ENCODE data around the gene PCP4L1. TPM values are rescaled to one million over a fixed set of nuclear protein-coding genes. Genes with fewer than 3 reads are reported as not detected.
"Not testable (repeated sequence)": the region's sequence is repeated elsewhere in the genome, so short reads cannot be mapped to it uniquely, and the experiment has no call there.

PCP4L1 gene
- total and polyA plus RNA-seq, 2 experiments from 2014 or later: not detected

- Histone ChIP-seq H3K4me2 (ENCODE audit: unreplicated experiment) (no peak overlapping the region), H3K9ac (no peak overlapping the region), H3K9me3 (ENCODE audit: low read depth) (no peaks in the 10 kb centered on the region), H3K27ac (no peak overlapping the region), H3K4me1 (ENCODE audit: insufficient read depth) (peaks cover 26% of the 10 kb centered on the region), H2AFZ (no peak overlapping the region), H3K36me3 (ENCODE audit: low read depth) (no peaks in the 10 kb centered on the region), H3K79me2 (ENCODE audit: insufficient read depth) (no peaks in the 10 kb centered on the region), H3K9me2 (ENCODE audit: insufficient read depth) (no peaks in the 10 kb centered on the region), H3K27me3 (replicated peaks; ENCODE audit: insufficient read depth) (no peaks in the 10 kb centered on the region), H3K4me3 (no peak overlapping the region), H3F3A (ENCODE audit: insufficient read depth) (peaks cover 28% of the 10 kb centered on the region), H4K20me1 (ENCODE audit: insufficient read depth) (no peaks in the 10 kb centered on the region)
- in situ Hi-C loops (cut with MboI): no loop called here
- 84 to 93% methylated on average over 5 of the region's 5 CpGs for WGBS, 2 experiments (ENCODE audit: low coverage in 1 of 2, low lambda C conversion rate in 2 of 2, missing lambda C conversion rate in 2 of 2)
- DNase-seq: no peak
- no peak for TF ChIP-seq EZH2 (IDR thresholded peaks at IDR 0.05; ENCODE audit: insufficient read depth, poor library complexity, severe bottlenecking)
Observed at GRCh38 chr1:161220002-161220401, 38.5 kb upstream of the PCP4L1 start.

GRCh38 chr1:161222175-161223019, 36.1 kb upstream of the PCP4L1 start:
- Histone ChIP-seq H3K4me2 (ENCODE audit: unreplicated experiment) (no peak overlapping the region), H3K4me3 (no peak overlapping the region), H4K20me1 (ENCODE audit: insufficient read depth) (no peaks in the 10 kb centered on the region), H3K9ac (no peak overlapping the region), H3K9me3 (ENCODE audit: low read depth) (no peaks in the 10 kb centered on the region), H3K36me3 (ENCODE audit: low read depth) (no peaks in the 10 kb centered on the region), H3F3A (ENCODE audit: insufficient read depth) (peaks cover 8% of the 10 kb centered on the region), H3K27ac (no peak overlapping the region), H3K79me2 (ENCODE audit: insufficient read depth) (peaks cover 7% of the 10 kb centered on the region; the same call in 1 of the 2 replicates), H3K4me1 (ENCODE audit: insufficient read depth) (peaks cover 17% of the 10 kb centered on the region), H2AFZ (no peak overlapping the region), H3K9me2 (ENCODE audit: insufficient read depth) (no peaks in the 10 kb centered on the region), H3K27me3 (replicated peaks; ENCODE audit: insufficient read depth) (no peaks in the 10 kb centered on the region)
- in situ Hi-C loops (cut with MboI): no loop called here
- TF ChIP-seq EZH2phosphoT487 (IDR thresholded peaks at IDR 0.05; ENCODE audit: insufficient read depth, low read depth) (no peak), EZH2 (IDR thresholded peaks at IDR 0.05; ENCODE audit: insufficient read depth, poor library complexity, severe bottlenecking) (no peak)
- WGBS, 2 experiments (ENCODE audit: low coverage in 1 of 2, low lambda C conversion rate in 2 of 2, missing lambda C conversion rate in 2 of 2): 57 to 60% methylated on average over 6 of the region's 6 CpGs
- no peak for DNase-seq

- no peaks in the 10 kb centered on the region for H3K9me3 ChIP-seq (ENCODE audit: low read depth)
- no peak overlapping the region for H2AFZ ChIP-seq
- H3K36me3 ChIP-seq (ENCODE audit: low read depth): no peaks in the 10 kb centered on the region
- H4K20me1 ChIP-seq (ENCODE audit: insufficient read depth): no peaks in the 10 kb centered on the region
- no peak for DNase-seq
- peaks cover 7% of the 10 kb centered on the region for H3K79me2 ChIP-seq (ENCODE audit: insufficient read depth)
- in situ Hi-C loops (cut with MboI): no loop called here
- no peaks in the 10 kb centered on the region for H3K27me3 ChIP-seq (replicated peaks; ENCODE audit: insufficient read depth)
- H3K4me2 ChIP-seq (ENCODE audit: unreplicated experiment): no peak overlapping the region
- H3K9ac ChIP-seq: no peak overlapping the region
- peaks cover 5% of the 10 kb centered on the region; the same call in 1 of the 2 replicates for H3F3A ChIP-seq (ENCODE audit: insufficient read depth)
- H3K4me3 ChIP-seq: no peak overlapping the region
- H3K27ac ChIP-seq: no peak overlapping the region
- H3K9me2 ChIP-seq (ENCODE audit: insufficient read depth): no peaks in the 10 kb centered on the region
- TF ChIP-seq EZH2 (IDR thresholded peaks at IDR 0.05; ENCODE audit: insufficient read depth, poor library complexity, severe bottlenecking): no peak
- TF ChIP-seq EZH2phosphoT487 (IDR thresholded peaks at IDR 0.05; ENCODE audit: insufficient read depth, low read depth): no peak
- 94 to 95% methylated on average over 7 of the region's 7 CpGs for WGBS, 2 experiments (ENCODE audit: low coverage in 1 of 2, low lambda C conversion rate in 2 of 2, missing lambda C conversion rate in 2 of 2)
- peaks cover 11% of the 10 kb centered on the region; the same call in 1 of the 2 replicates for H3K4me1 ChIP-seq (ENCODE audit: insufficient read depth)
Observed at GRCh38 chr1:161223805-161224694, 34.5 kb upstream of the PCP4L1 start.

- H3F3A ChIP-seq (ENCODE audit: insufficient read depth); H3K9ac ChIP-seq; H3K9me3 ChIP-seq (ENCODE audit: low read depth); H3K9me2 ChIP-seq (ENCODE audit: insufficient read depth); in situ Hi-C loops (cut with MboI); H3K27ac ChIP-seq; H3K79me2 ChIP-seq (ENCODE audit: insufficient read depth); H3K27me3 ChIP-seq (replicated peaks; ENCODE audit: insufficient read depth); H4K20me1 ChIP-seq (ENCODE audit: insufficient read depth); DNase-seq; H3K4me3 ChIP-seq; H3K4me2 ChIP-seq (ENCODE audit: unreplicated experiment); H3K36me3 ChIP-seq (ENCODE audit: low read depth): not testable (repeated sequence)
- WGBS, 2 experiments (ENCODE audit: low coverage in 1 of 2, low lambda C conversion rate in 2 of 2, missing lambda C conversion rate in 2 of 2): 87% methylated on average over 12 to 13 of the region's 13 CpGs
- H2AFZ ChIP-seq: peak overlapping the region; percentile 97
- peaks cover 11% of the 10 kb centered on the region; the same call in 1 of the 2 replicates for H3K4me1 ChIP-seq (ENCODE audit: insufficient read depth)
Observed at GRCh38 chr1:161224695-161225087, 33.9 kb upstream of the PCP4L1 start.

All from GM23248 (cell line).